Suprapubic skin (tissue), 4 donors: Measurements from ENCODE around the gene TSPEAR.

Source experiments
- EP300 ChIP-seq: sonication (generic); formaldehyde crosslinking; IDR thresholded peaks from one replicate; pipeline ENCODE4 v1.6.1; 2017; ENCODE audit warnings: antibody characterized with exemption
- POLR2A ChIP-seq, 2 donors: fragments of 450-650 bp; IDR thresholded peaks; one replicate each; pipeline ENCODE4 v1.6.1; 2017; ENCODE audit warnings: antibody characterized with exemption in 2 of 2, mild to moderate bottlenecking in 2 of 2, moderate library complexity in 2 of 2
- POLR2AphosphoS5 ChIP-seq, 3 donors: sonication (generic); formaldehyde crosslinking; IDR thresholded peaks; one replicate each; pipeline ENCODE4 v1.6.1; 2017; ENCODE audit warnings: antibody characterized with exemption in 3 of 3
- TF ChIP-seq, protein P1 (sequence below), 2 donors: fragments of 200-600 bp in 1 of 2; fragments of 450-650 bp in 1 of 2; sonication (generic) in 1 of 2; IDR thresholded peaks; one replicate each; pipeline ENCODE4 v1.5.1; 2016 to 2019; ENCODE audit warnings: antibody characterized with exemption in 2 of 2, mild to moderate bottlenecking in 1 of 2, moderate library complexity in 1 of 2

DNA sequence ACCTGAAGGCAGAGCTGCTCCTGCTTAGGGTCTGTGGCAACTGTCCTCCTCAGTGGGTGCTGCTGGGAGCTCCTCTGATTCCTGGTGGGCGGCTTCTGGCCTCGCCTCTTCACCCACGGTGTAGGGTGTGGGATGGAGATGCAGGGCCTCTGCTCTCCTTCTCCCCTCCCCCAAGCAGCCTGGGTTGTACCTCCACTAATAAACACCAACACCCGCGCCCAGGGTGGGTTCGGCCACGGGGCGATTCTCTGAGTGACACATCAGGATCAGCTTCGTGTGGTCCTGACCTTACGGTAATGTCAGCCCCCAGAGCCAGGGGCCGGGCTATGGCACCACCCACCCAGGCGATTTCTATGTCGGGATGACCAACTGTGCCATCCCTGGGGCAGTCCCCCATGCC lies 195.0 kb downstream of the TSPEAR start:
- TF ChIP-seq, protein P1, sequence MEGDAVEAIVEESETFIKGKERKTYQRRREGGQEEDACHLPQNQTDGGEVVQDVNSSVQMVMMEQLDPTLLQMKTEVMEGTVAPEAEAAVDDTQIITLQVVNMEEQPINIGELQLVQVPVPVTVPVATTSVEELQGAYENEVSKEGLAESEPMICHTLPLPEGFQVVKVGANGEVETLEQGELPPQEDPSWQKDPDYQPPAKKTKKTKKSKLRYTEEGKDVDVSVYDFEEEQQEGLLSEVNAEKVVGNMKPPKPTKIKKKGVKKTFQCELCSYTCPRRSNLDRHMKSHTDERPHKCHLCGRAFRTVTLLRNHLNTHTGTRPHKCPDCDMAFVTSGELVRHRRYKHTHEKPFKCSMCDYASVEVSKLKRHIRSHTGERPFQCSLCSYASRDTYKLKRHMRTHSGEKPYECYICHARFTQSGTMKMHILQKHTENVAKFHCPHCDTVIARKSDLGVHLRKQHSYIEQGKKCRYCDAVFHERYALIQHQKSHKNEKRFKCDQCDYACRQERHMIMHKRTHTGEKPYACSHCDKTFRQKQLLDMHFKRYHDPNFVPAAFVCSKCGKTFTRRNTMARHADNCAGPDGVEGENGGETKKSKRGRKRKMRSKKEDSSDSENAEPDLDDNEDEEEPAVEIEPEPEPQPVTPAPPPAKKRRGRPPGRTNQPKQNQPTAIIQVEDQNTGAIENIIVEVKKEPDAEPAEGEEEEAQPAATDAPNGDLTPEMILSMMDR (IDR thresholded peaks at IDR 0.05), result no peak
- no peak for TF ChIP-seq POLR2A (IDR thresholded peaks at IDR 0.05)
- no peak for TF ChIP-seq POLR2AphosphoS5 (IDR thresholded peaks at IDR 0.05)
- TF ChIP-seq EP300, result no peak
